Stimulated activated CD4-positive, alpha-beta T cell treated with anti-CD3 and anti-CD28 coated beads, TNF-alpha, amount 100 ng/mL, for 1 hour (primary cell): Measurements from ENCODE around the gene BRINP1.

Experiments
- DNase-seq, 3 donors: peaks; one replicate each; pipeline ENCODE4 v3.0.0-alpha.2; 2020; ENCODE audit warnings: low read depth in 3 of 3, low spot score in 1 of 3

Gene BRINP1

GRCh38 chr9:119137479-119137878 lies 231.8 kb downstream of the BRINP1 start:
- no peak for DNase-seq

DNA sequence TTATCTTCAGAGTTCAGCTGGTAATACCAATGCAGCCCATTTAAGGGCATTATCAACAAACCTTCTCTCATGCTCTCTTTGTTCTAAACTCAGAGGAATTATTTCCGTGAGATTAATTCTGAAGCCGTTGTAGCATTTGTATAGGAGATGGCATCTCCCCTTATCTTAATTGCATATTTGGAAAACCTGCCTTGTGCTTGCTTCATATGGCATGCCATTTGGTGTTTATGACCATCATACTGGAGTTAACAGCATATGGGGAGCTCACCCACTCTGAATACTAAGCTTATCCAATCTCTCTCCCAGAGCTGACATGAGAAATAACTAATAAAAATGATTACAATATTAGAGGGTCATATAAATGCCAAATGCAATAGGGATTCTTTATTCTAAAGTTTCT lies 243.2 kb downstream of the BRINP1 start:
- no peak for DNase-seq

DNA sequence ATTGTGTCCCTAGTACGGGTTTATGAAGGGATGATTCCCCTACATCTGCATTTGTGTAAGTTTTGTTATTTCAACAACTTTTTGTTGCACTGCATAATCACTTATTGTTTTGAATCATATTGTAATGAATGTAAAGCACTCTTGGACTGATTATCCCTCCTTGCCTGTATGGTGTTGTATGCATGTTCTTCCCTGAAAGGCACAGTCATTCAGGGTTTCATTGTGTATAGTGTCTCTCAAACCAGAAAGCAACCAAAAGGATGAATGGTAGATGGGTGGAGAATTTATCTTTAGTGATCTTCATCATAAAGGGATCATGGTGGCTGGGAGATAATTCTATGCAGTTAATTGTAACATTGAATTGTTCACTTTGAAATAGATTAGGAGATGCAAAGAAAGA lies 247.3 kb downstream of the BRINP1 start:
- DNase-seq: no peak

DNA sequence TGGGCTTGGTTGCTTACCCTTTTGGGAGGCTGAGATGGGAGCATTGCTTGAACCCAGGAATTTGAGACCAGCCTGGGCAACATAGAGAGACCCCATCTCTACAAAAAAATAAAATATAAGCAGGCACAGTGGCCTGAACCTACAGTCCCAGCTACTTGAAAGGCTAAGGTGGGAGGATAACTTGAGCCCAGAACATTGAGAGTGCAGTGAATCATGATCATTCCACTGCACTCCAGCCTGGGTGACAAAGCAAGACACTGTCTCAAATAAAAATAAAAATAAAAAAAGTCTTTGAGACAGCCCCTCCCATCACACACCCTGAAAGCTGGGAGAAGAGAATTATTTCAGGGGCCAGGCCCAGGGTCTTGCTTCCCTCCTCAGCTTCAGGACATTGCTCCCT lies 251.8 kb downstream of the BRINP1 start:
- DNase-seq: no peak
